ENCODE measurements around the gene SMCO2.

DNA sequence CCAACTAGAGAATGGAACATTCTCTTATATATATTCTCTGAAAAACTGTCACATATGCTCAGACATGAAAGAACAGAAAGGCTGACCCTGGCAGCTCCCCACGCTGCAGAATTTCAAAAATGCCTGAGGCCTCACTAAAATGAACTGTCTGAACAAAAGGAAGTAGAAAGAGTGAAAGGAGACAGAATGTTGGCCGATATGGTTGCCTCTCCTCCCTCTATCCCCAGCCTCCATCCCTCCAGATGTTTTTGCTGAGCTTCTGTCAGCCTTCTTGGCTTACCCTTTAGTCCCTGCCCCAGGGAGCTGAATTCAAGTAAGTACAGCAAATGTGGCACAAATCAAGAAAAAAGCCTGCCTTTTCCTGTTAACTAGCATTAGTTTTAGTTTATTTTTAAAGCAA, 6.9 kb downstream of the SMCO2 start:
- TF ChIP-seq, protein P1, sequence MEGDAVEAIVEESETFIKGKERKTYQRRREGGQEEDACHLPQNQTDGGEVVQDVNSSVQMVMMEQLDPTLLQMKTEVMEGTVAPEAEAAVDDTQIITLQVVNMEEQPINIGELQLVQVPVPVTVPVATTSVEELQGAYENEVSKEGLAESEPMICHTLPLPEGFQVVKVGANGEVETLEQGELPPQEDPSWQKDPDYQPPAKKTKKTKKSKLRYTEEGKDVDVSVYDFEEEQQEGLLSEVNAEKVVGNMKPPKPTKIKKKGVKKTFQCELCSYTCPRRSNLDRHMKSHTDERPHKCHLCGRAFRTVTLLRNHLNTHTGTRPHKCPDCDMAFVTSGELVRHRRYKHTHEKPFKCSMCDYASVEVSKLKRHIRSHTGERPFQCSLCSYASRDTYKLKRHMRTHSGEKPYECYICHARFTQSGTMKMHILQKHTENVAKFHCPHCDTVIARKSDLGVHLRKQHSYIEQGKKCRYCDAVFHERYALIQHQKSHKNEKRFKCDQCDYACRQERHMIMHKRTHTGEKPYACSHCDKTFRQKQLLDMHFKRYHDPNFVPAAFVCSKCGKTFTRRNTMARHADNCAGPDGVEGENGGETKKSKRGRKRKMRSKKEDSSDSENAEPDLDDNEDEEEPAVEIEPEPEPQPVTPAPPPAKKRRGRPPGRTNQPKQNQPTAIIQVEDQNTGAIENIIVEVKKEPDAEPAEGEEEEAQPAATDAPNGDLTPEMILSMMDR (IDR thresholded peaks at IDR 0.05), result no peak
- no peak for TF ChIP-seq POLR2A (IDR thresholded peaks at IDR 0.05)
